Coronary artery (tissue), 2 donors: Measurements from ENCODE around the gene FBRSL1.

Source experiments
- DNase-seq: peaks from one replicate; pipeline ENCODE4 v3.0.0-alpha.2; 2017; ENCODE audit warnings: low spot score
- H3K27ac ChIP-seq, 2 donors: fragments of 200-600 bp; sonication (generic); one replicate each; pipeline ENCODE4 v1.5.1; 2016 to 2019
- H3K4me3 ChIP-seq: fragments of 200-600 bp; sonication (generic); 2 replicates; pipeline ENCODE4 v1.5.1; 2016; ENCODE audit warnings: mild to moderate bottlenecking, moderate library complexity
- CTCF ChIP-seq: fragments of 200-600 bp; sonication (generic); IDR thresholded peaks from one replicate; pipeline ENCODE4 v1.5.1; 2019; ENCODE audit warnings: antibody characterized with exemption

The FBRSL1 gene

GRCh38 chr12:132481771-132482745, 7.9 kb upstream of the FBRSL1 start:
- no peak overlapping the region for H3K27ac ChIP-seq
- no peak overlapping the region for H3K4me3 ChIP-seq
- TF ChIP-seq CTCF = no peak
- no peak for DNase-seq

GRCh38 chr12:132482771-132483170, 7.2 kb upstream of the FBRSL1 start:
- Histone ChIP-seq H3K4me3 (no peak overlapping the region), H3K27ac (no peak overlapping the region)
- TF ChIP-seq CTCF = no peak
- no peak for DNase-seq

GRCh38 chr12:132483208-132483607, 6.7 kb upstream of the FBRSL1 start:
- no peak for DNase-seq
- Histone ChIP-seq H3K4me3 (no peak overlapping the region), H3K27ac (no peak overlapping the region)
- TF ChIP-seq CTCF = no peak

GRCh38 chr12:132483612-132484011, 6.3 kb upstream of the FBRSL1 start:
- H3K27ac ChIP-seq = no peak overlapping the region
- no peak for TF ChIP-seq CTCF
- H3K4me3 ChIP-seq = no peak overlapping the region
- no peak for DNase-seq

- Histone ChIP-seq H3K27ac (no peak overlapping the region), H3K4me3 (no peak overlapping the region)
- TF ChIP-seq CTCF = no peak
- DNase-seq = no peak
Observed at GRCh38 chr12:132484183-132484890, 5.6 kb upstream of the FBRSL1 start.

- H3K4me3 ChIP-seq = no peak overlapping the region
- TF ChIP-seq CTCF = no peak
- no peak for DNase-seq
- H3K27ac ChIP-seq = no peak overlapping the region
Observed at GRCh38 chr12:132484891-132485441, 5.0 kb upstream of the FBRSL1 start.
